ENCODE data around the gene AFF1. TPM values are rescaled to one million over a fixed set of nuclear protein-coding genes. Genes with fewer than 3 reads are reported as not detected.

The AFF1 gene
- total RNA-seq, 6 experiments from 2014 or later: 23.8 to 39.6 (median 34.9) TPM

- TF ChIP-seq CTCF (IDR thresholded peaks at IDR 0.05) (no peak), POLR2A (IDR thresholded peaks at IDR 0.05) (no peak)
- ATAC-seq: no peak
- Histone ChIP-seq H3K4me3 (no peak overlapping the region), H3K36me3 (no peaks in the 10 kb centered on the region), H3K27ac (no peak overlapping the region), H3K4me1 (peaks cover 0 to 11% (median under 1%) of the 10 kb centered on the region in 4 donors), H3K27me3 (no peaks in the 10 kb centered on the region), H3K9me3 (no peaks in the 10 kb centered on the region)
- WGBS (ENCODE audit: insufficient coverage, low coverage, low lambda C conversion rate, missing lambda C conversion rate): 18% methylated on average over 1 of the region's 1 CpG
- intact Hi-C loops (cut with DNase I): no loop called here
- no peak for DNase-seq
Measured at GRCh38 chr4:86947501-86948120, 12.8 kb downstream of the AFF1 start.

- WGBS (ENCODE audit: insufficient coverage, low coverage, low lambda C conversion rate, missing lambda C conversion rate): 100% methylated on average over 1 of the region's 1 CpG
- Histone ChIP-seq H3K27ac (no peak overlapping the region), H3K9me3 (no peaks in the 10 kb centered on the region), H3K36me3 (no peaks in the 10 kb centered on the region), H3K4me1 (peaks cover 0 to 8% (median 0%) of the 10 kb centered on the region in 4 donors), H3K4me3 (no peak overlapping the region), H3K27me3 (no peaks in the 10 kb centered on the region)
- intact Hi-C loops (cut with DNase I): no loop called here
- TF ChIP-seq CTCF (IDR thresholded peaks at IDR 0.05) (no peak), POLR2A (IDR thresholded peaks at IDR 0.05) (no peak)
- no peak for ATAC-seq
- no peak for DNase-seq
Measured at GRCh38 chr4:86948276-86948675, 13.5 kb downstream of the AFF1 start.

GRCh38 chr4:86950831-86951525 lies 16.2 kb downstream of the AFF1 start:
- Histone ChIP-seq H3K27ac (no peak overlapping the region), H3K9me3 (no peaks in the 10 kb centered on the region), H3K36me3 (peaks cover 0 to 2% (median 0%) of the 10 kb centered on the region in 4 donors), H3K4me3 (no peak overlapping the region), H3K27me3 (no peaks in the 10 kb centered on the region), H3K4me1 (peaks cover 0 to 12% (median 0%) of the 10 kb centered on the region in 4 donors)
- TF ChIP-seq POLR2A (IDR thresholded peaks at IDR 0.05) (no peak), CTCF (IDR thresholded peaks at IDR 0.05) (no peak)
- WGBS (ENCODE audit: insufficient coverage, low coverage, low lambda C conversion rate, missing lambda C conversion rate): 56% methylated on average over 10 of the region's 10 CpGs
- intact Hi-C loops (cut with DNase I): no loop called here
- ATAC-seq (peak in 3 of 4 donors; percentile 64 to 82 (median 64)), DNase-seq (peak in 1 of 3 donors; percentile 61)

- Histone ChIP-seq H3K4me3 (no peak overlapping the region), H3K4me1 (peaks cover 0 to 41% (median 13%) of the 10 kb centered on the region in 4 donors), H3K27ac (no peak overlapping the region), H3K36me3 (peaks cover 0 to 2% (median 0%) of the 10 kb centered on the region in 4 donors), H3K9me3 (no peaks in the 10 kb centered on the region), H3K27me3 (no peaks in the 10 kb centered on the region)
- DNase-seq (no peak), ATAC-seq (peak; percentile 13 to 49 (median 41))
- intact Hi-C loops (cut with DNase I): no loop called here
- TF ChIP-seq CTCF (IDR thresholded peaks at IDR 0.05) (no peak), POLR2A (IDR thresholded peaks at IDR 0.05) (no peak)
Measured at GRCh38 chr4:86955888-86956451, 21.2 kb downstream of the AFF1 start.
